GM18870 (cell line): ENCODE results near the gene ATOSA.

Source experiments
- ATAC-seq: cut with Tn5 transposase; IDR thresholded peaks from one replicate; pipeline ENCODE4 v1.9.1; 2021; ENCODE audit warnings: moderate library complexity; ENCODE audit not compliant: unreplicated experiment

Gene ATOSA

GRCh38 chr15:52656412-52656811 is 22.8 kb downstream of the ATOSA start:
- ATAC-seq = no peak

- no peak for ATAC-seq
Observed at GRCh38 chr15:52653431-52653964, 25.7 kb downstream of the ATOSA start.

DNA sequence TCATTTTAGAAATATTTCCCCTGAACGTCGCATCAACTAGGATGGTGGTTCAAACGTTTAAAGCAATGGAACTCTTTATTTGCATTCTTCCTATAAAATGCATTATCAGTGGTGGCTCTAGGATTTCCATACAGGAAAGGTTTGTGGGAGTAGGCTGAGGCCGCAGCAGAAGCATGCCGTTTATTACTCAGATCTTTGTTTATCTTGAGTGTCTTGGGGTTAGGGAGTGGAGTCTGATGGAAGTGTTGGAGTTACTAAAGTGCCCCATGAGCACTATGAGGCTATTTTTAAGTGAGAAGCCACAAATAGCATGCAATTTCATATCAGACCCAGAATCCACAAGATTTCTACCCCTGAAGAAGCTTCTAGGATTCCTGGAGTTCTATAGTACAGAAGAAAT is 26.2 kb downstream of the ATOSA start:
- ATAC-seq = no peak

DNA sequence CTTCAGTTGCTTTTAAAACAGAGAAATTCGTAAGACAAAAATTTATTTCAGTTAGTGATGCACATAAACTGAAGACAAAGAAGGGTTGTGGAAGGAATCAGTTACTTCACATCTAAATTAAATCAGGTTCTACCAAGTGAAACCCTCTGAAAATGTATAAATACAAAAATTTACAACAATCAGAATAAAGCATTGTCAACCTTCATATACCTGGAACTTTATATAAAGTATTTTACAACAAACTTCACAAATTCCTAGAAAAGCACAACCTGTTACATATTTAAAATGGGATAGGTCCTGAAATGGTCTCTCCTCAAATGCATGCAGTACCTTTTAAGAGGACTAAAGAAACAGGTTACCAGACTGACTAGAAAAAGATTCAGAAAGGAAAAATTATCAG is 26.9 kb downstream of the ATOSA start:
- no peak for ATAC-seq

- peak; percentile 93 for ATAC-seq
Observed at GRCh38 chr15:52651868-52652267, 27.3 kb downstream of the ATOSA start.

DNA sequence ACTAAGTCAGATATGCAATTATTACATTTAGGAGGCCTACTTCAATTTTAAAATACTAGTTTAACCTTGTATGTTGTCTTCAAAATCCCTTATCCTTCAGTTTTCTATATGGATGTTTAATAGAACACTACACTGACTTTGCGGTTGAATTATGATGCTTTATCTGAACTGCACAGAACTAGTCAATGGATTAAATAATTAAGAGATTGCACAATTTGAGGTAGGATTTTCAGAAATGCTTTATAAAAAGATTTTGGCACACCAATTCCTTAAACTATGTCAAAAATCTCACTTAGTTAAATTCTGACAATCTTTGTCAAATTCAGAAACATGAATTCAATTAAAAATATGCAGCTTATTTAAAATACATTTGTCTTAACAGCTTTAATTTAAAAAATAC is 28.1 kb downstream of the ATOSA start:
- no peak for ATAC-seq

DNA sequence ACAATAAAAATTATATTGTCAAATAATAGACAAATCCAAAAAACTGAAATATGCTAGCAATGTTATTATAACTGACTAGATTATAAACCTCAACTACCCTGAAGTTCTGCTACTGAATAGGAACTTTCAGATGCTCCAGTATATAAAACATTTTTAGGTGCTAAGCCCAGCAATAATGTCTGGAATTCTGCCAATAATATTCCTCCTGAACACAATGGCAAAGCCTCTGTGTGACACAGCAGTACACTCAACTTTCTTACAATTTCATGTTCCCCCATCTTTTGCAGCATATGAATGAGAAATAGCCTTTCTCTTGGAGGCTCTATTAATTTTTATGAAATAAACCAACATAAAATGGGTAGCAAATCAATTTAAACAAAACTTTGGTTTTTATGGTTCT is 29.5 kb downstream of the ATOSA start:
- no peak for ATAC-seq

DNA sequence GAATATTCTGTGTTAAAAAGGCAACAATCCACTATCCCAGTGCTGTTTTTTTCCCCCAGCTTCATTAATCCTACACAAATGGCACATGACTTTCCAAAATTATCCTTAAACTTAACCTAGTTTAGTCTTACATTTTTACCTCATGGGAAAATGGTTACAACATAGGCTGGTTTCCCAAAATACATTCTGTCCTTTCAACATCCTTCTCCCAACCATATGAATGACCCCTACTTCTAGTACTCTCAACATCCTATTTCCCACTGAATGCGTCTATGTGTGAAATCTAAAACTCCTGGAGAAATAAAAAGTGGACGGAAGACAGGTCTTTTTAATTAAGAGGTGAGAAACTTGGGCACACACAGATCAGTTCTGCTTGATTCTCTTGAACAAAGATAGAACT is 33.3 kb downstream of the ATOSA start:
- no peak for ATAC-seq

- ATAC-seq = no peak
Observed at GRCh38 chr15:52642386-52643361, 36.5 kb downstream of the ATOSA start.

GRCh38 chr15:52636459-52636858 is 42.7 kb downstream of the ATOSA start:
- no peak for ATAC-seq

DNA sequence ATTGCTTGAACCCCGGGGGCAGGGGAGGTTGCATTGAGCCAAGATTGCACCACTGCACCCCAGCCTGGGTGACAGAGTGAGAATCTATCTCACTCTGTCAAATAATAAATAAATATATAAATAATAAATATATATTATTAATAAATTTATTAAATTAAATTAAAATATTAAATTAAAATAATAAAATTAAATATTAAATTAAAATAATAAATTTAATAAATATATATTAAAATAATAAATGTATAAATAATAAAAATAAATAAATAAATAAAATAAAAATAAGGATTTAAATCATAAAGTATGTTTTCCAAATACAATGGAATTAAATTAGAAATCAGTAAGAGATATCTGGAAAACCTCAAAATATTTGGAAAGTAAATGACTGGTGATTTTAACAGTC is 43.3 kb downstream of the ATOSA start:
- ATAC-seq = no peak
